LNCaP clone FGC (cell line): Measurements from ENCODE around the gene MEIS1.

Experiments used
- DNase-seq: peaks from one replicate; pipeline ENCODE4 v3.0.0-alpha.2; 2011; ENCODE audit warnings: low read depth
- H3K4me3 ChIP-seq: 2 replicates; pipeline ENCODE4 v1.5.1; 2011; ENCODE audit warnings: mild to moderate bottlenecking, low read depth, low read length, control low read depth
- TF ChIP-seq, protein P1 (sequence below): IDR thresholded peaks from 2 replicates; pipeline ENCODE4 v1.5.1; 2012; ENCODE audit warnings: mild to moderate bottlenecking; ENCODE audit not compliant: control insufficient read depth, insufficient read depth; ENCODE audit errors: extremely low read depth

The MEIS1 gene

DNA sequence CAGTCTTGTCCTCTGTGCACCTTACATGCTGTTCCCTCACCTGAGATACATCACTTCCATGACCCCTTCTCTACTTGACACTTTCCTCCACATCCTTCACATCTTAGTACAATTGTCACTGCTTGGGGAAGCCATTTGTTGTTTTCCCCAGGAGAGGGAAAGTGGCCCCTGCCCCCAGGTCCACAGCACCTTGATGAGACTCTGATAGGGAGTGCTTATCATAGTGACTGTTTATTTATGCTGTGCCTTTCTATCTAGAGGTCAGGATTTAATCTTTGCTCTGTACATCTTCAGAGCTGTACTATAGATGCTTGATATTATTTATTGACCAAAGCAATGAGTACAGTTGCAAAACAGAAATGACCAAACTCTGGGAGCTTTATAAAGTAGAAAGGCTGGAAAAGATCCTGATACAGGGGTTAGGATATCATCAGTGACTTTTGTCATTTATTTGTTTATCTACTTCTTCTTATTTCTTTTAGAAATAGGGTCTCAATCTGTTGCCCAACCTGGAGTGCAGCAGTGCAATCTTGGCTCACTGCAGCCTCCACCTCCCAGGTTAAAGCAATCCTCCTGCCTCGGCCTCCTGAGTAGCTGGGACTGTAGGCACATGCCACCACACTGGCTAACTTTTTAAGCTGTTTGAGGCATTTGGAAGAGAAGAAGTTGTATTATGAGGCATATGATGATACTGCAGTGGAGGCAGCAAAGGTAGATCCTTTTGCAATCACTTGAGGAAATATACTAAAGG, 94.2 kb downstream of the MEIS1 start:
- no peak for DNase-seq
- TF ChIP-seq, protein P1, sequence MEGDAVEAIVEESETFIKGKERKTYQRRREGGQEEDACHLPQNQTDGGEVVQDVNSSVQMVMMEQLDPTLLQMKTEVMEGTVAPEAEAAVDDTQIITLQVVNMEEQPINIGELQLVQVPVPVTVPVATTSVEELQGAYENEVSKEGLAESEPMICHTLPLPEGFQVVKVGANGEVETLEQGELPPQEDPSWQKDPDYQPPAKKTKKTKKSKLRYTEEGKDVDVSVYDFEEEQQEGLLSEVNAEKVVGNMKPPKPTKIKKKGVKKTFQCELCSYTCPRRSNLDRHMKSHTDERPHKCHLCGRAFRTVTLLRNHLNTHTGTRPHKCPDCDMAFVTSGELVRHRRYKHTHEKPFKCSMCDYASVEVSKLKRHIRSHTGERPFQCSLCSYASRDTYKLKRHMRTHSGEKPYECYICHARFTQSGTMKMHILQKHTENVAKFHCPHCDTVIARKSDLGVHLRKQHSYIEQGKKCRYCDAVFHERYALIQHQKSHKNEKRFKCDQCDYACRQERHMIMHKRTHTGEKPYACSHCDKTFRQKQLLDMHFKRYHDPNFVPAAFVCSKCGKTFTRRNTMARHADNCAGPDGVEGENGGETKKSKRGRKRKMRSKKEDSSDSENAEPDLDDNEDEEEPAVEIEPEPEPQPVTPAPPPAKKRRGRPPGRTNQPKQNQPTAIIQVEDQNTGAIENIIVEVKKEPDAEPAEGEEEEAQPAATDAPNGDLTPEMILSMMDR = no peak
- H3K4me3 ChIP-seq = no peak overlapping the region

DNA sequence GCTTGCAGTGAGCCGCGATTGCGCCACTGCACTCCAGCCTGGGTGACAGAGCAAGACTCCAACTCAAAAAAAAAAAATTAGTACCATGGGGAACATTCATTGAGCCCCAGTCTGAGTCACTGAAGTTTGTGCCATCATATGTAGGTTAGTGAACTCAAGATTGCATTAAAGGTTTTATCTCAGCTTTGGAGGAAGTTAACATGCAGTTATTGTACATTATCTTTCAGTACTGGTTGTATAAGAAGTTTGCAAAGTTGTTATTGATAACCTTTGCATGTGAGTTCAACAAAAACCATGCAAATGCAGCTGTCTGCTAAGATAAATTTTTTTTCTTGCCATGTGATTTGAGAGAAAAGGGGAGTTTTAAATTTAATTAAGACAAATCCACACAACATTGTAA, 95.7 kb downstream of the MEIS1 start:
- TF ChIP-seq, protein P1 = no peak
- DNase-seq = no peak
- H3K4me3 ChIP-seq = no peak overlapping the region

DNA sequence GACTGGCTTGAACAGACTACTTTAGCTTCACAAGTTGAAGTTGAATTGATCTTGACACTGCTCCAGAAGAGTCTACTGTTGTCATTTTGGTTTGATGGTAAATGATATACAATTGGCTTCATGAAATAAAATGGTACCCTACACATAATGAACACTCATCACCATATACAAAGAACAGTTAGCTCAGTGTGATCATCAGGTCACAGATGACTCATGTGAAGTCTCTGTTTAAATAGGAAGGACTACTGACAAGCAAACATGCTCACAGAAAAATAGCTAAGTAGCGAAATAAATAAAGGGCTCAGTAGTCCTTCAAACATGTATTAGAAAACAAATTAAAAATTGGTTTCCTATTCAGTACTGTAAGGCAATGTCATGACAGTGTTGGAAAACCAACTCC, 96.2 kb downstream of the MEIS1 start:
- H3K4me3 ChIP-seq = no peak overlapping the region
- DNase-seq = no peak
- TF ChIP-seq, protein P1 = no peak

DNA sequence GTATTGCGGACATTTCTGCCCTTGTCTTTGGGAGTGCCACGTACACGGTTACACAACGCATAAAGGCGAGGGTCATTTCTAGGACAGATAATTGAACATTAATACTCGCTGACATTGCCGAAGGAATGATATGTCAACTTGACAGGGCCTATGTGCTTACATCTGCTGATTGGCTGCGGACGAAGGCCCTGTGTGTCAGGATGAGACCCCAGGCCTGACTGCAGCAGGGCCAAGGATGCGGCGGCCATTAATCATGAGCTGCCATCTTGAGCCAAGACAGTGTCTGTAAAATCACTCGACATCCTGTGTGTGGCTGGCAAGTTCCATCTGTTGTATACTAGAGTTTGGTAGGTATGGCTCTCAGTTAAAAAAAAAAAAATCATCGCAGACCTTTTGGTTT, 96.6 kb downstream of the MEIS1 start:
- no peak for DNase-seq
- no peak overlapping the region for H3K4me3 ChIP-seq
- TF ChIP-seq, protein P1 = no peak

DNA sequence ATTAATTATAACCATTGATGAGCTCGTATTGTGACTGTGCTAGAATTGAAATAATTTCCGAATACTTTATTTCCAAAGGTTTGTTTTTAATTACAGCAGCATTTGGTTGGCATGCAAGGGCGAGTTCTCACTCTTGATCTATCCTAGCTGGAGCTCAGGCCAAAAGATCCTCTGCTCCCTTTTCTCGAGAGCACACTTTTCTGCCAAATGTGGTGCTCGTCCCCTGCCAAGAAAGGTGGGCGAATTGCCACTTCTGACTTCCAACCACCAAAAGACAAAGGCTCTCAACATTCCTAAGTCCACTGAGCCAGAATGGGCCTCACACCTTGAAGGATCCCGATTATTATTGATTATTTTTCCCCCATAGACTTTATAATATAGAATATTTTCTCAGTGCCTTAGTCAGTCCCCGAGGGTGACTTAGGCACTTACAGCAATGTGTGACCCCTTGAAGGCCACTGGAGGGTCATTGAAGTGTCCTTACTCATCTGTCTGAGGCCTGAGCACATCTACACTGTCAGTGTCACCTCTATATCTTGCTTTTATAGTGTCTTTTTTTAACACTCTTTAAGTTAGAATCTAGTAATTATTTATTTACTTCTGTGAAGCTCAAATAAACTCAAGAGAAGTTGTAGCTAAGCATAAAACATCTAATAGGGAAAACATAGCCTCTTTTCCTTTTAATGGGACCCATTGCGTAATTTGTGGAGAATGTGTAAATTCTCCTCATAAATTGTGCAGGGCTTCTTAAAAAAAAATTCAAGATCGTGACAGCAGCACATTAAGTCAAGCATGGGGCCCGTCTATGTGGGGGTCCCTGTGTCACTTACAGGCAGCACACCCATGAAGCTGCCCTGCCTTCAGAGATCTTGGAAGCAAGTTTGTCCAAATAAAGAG, 98.3 kb downstream of the MEIS1 start:
- no peak overlapping the region for H3K4me3 ChIP-seq
- no peak for DNase-seq
- TF ChIP-seq, protein P1 = no peak

DNA sequence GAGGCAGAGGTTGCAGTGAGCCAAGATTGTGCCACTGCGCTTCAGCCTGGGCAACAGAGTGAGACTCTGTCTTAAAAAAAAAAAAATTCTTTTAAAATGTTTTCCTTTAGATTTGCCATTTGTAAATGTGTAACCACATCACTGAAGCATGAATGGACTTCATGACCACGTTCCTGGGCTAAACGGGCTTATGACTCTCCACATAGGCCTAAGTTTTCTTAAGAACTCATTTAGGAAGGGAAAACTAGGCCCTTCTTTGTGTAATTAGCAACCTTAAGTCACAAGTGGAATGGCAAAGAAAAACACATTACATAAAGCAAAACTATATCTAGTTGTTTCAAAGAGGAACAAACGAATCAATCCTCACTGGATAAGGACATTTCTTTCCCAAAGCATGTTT, 99.5 kb downstream of the MEIS1 start:
- TF ChIP-seq, protein P1 = no peak
- no peak overlapping the region for H3K4me3 ChIP-seq
- DNase-seq = no peak
